H1 (cell line): ENCODE results near the gene PRODH2.

Source experiments
- CEBPB ChIP-seq: IDR thresholded peaks from 2 replicates; pipeline ENCODE4 v1.6.1; 2012; ENCODE audit warnings: low read depth, low read length
- GTF2F1 ChIP-seq: IDR thresholded peaks from 2 replicates; pipeline ENCODE4 v1.6.1; 2012; ENCODE audit warnings: low read depth, low read length, improper control_type of control experiment, borderline replicate concordance
- MAFK ChIP-seq: IDR thresholded peaks from 2 replicates; pipeline ENCODE4 v1.6.1; 2012; ENCODE audit warnings: low read depth, mild to moderate bottlenecking, improper control_type of control experiment, low read length
- POLR2A ChIP-seq, 2 experiments: IDR thresholded peaks; 1 replicate in 1 of 2; 2 replicates in 1 of 2; pipeline ENCODE4 v1.6.1; 2011; ENCODE audit warnings: low read depth in 2 of 2, low read length in 2 of 2, mild to moderate bottlenecking in 2 of 2; ENCODE audit errors: control extremely low read depth in 1 of 2
- TF ChIP-seq, protein P1 (sequence below), 3 experiments: IDR thresholded peaks; 1 replicate in 2 of 3; 2 replicates in 1 of 3; pipeline versions ENCODE4 v1.5.1 to v1.6.1; 2011; ENCODE audit warnings: low read length in 3 of 3, mild to moderate bottlenecking in 3 of 3, inconsistent platforms in 2 of 3, low read depth in 1 of 3, moderate library complexity in 1 of 3; ENCODE audit not compliant: insufficient read depth in 1 of 3; ENCODE audit errors: control extremely low read depth in 1 of 3
- TF ChIP-seq, protein P2 (sequence below): IDR thresholded peaks from 2 replicates; pipeline ENCODE4 v1.6.1; 2011; ENCODE audit warnings: low read length, improper control_type of control experiment

DNA sequence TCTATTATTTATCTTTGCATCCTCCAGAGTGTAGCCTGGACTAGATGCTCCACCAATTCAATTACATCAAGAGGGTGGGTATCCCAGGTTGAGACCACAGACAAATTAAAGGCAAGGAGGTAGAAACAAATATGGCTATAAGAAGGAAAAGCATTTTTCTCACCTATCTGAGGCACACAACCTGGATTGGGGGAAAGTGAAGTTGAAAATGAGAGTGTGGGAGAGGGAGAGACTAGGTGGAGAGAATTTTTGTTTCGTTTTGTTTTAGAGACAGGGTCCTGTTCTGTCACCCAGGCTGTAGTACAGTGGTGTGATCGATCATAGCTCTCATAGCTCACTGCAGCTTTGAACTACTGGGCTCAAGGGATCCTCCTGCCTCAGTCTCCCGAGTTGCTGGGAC is 5.8 kb upstream of the PRODH2 start:
- TF ChIP-seq POLR2A (IDR thresholded peaks at IDR 0.05; ENCODE audit: control extremely low read depth in 1 of 2, low read depth in 2 of 2, low read length in 2 of 2) (no peak), CEBPB (no peak), MAFK (no peak), GTF2F1 (no peak)
- TF ChIP-seq, protein P1, sequence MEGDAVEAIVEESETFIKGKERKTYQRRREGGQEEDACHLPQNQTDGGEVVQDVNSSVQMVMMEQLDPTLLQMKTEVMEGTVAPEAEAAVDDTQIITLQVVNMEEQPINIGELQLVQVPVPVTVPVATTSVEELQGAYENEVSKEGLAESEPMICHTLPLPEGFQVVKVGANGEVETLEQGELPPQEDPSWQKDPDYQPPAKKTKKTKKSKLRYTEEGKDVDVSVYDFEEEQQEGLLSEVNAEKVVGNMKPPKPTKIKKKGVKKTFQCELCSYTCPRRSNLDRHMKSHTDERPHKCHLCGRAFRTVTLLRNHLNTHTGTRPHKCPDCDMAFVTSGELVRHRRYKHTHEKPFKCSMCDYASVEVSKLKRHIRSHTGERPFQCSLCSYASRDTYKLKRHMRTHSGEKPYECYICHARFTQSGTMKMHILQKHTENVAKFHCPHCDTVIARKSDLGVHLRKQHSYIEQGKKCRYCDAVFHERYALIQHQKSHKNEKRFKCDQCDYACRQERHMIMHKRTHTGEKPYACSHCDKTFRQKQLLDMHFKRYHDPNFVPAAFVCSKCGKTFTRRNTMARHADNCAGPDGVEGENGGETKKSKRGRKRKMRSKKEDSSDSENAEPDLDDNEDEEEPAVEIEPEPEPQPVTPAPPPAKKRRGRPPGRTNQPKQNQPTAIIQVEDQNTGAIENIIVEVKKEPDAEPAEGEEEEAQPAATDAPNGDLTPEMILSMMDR (IDR thresholded peaks at IDR 0.05; ENCODE audit: control extremely low read depth in 1 of 3, insufficient read depth in 1 of 3, low read depth in 1 of 3, low read length in 3 of 3) = no peak
- TF ChIP-seq, protein P2, sequence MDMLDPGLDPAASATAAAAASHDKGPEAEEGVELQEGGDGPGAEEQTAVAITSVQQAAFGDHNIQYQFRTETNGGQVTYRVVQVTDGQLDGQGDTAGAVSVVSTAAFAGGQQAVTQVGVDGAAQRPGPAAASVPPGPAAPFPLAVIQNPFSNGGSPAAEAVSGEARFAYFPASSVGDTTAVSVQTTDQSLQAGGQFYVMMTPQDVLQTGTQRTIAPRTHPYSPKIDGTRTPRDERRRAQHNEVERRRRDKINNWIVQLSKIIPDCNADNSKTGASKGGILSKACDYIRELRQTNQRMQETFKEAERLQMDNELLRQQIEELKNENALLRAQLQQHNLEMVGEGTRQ = no peak
